ENCODE data around the gene RASL10A. TPM values are rescaled to one million over a fixed set of nuclear protein-coding genes. Genes with fewer than 3 reads are reported as not detected.

Gene RASL10A
- total RNA-seq, 1 donor = 0.21 TPM

- no peaks in the 10 kb centered on the region for H3K9me3 ChIP-seq (ENCODE audit: low read depth, low read length)
- no peaks in the 10 kb centered on the region for H3K4me1 ChIP-seq (ENCODE audit: insufficient read depth, low read length)
- H3K4me3 ChIP-seq (ENCODE audit: low read length) = no peak overlapping the region
- no peaks in the 10 kb centered on the region for H3K27me3 ChIP-seq (ENCODE audit: insufficient read depth, low read length)
Measured at GRCh38 chr22:29284196-29284595, 31.3 kb downstream of the RASL10A start.

- Histone ChIP-seq H3K4me3 (ENCODE audit: low read length) (no peak overlapping the region), H3K9me3 (ENCODE audit: low read depth, low read length) (no peaks in the 10 kb centered on the region), H3K4me1 (ENCODE audit: insufficient read depth, low read length) (peaks cover 6% of the 10 kb centered on the region), H3K27me3 (ENCODE audit: insufficient read depth, low read length) (no peaks in the 10 kb centered on the region)
Measured at GRCh38 chr22:29277927-29278326, 37.6 kb downstream of the RASL10A start.

GRCh38 chr22:29275819-29276565 lies 39.5 kb downstream of the RASL10A start:
- Histone ChIP-seq H3K4me1 (ENCODE audit: insufficient read depth, low read length) (peaks cover 18% of the 10 kb centered on the region), H3K27me3 (ENCODE audit: insufficient read depth, low read length) (no peaks in the 10 kb centered on the region)

GRCh38 chr22:29275167-29275566 lies 40.3 kb downstream of the RASL10A start:
- H3K4me3 ChIP-seq (ENCODE audit: low read length) = no peak overlapping the region
- peaks cover 25% of the 10 kb centered on the region for H3K4me1 ChIP-seq (ENCODE audit: insufficient read depth, low read length)
- no peaks in the 10 kb centered on the region for H3K9me3 ChIP-seq (ENCODE audit: low read depth, low read length)
- no peaks in the 10 kb centered on the region for H3K27me3 ChIP-seq (ENCODE audit: insufficient read depth, low read length)

More at GRCh38 chr22:29275819-29276565, 39.5 kb downstream of the RASL10A start:
- H3K4me3 ChIP-seq (ENCODE audit: low read length) = no peak overlapping the region
- H3K9me3 ChIP-seq (ENCODE audit: low read depth, low read length) = no peaks in the 10 kb centered on the region

GRCh38 chr22:29272624-29273023 lies 42.9 kb downstream of the RASL10A start:
- Histone ChIP-seq H3K4me3 (ENCODE audit: low read length) (no peak overlapping the region), H3K9me3 (ENCODE audit: low read depth, low read length) (no peaks in the 10 kb centered on the region), H3K4me1 (ENCODE audit: insufficient read depth, low read length) (peaks cover 39% of the 10 kb centered on the region), H3K27me3 (ENCODE audit: insufficient read depth, low read length) (no peaks in the 10 kb centered on the region)

- no peaks in the 10 kb centered on the region for H3K27me3 ChIP-seq (ENCODE audit: insufficient read depth, low read length)
- H3K4me3 ChIP-seq (ENCODE audit: low read length) = no peak overlapping the region
- H3K4me1 ChIP-seq (ENCODE audit: insufficient read depth, low read length) = peaks cover 46% of the 10 kb centered on the region
- no peaks in the 10 kb centered on the region for H3K9me3 ChIP-seq (ENCODE audit: low read depth, low read length)
Measured at GRCh38 chr22:29270475-29271271, 44.8 kb downstream of the RASL10A start.

- Histone ChIP-seq H3K4me1 (ENCODE audit: insufficient read depth, low read length) (peaks cover 46% of the 10 kb centered on the region), H3K9me3 (ENCODE audit: low read depth, low read length) (no peaks in the 10 kb centered on the region), H3K27me3 (ENCODE audit: insufficient read depth, low read length) (no peaks in the 10 kb centered on the region), H3K4me3 (ENCODE audit: low read length) (peak overlapping the region; percentile 95)
Measured at GRCh38 chr22:29269731-29270474, 45.6 kb downstream of the RASL10A start.

- Histone ChIP-seq H3K4me1 (ENCODE audit: insufficient read depth, low read length) (peaks cover 46% of the 10 kb centered on the region), H3K27me3 (ENCODE audit: insufficient read depth, low read length) (no peaks in the 10 kb centered on the region), H3K9me3 (ENCODE audit: low read depth, low read length) (no peaks in the 10 kb centered on the region), H3K4me3 (ENCODE audit: low read length) (peak overlapping the region; percentile 95)
Measured at GRCh38 chr22:29269230-29269604, 46.3 kb downstream of the RASL10A start.

- H3K9me3 ChIP-seq (ENCODE audit: low read depth, low read length) = no peaks in the 10 kb centered on the region
- no peaks in the 10 kb centered on the region for H3K27me3 ChIP-seq (ENCODE audit: insufficient read depth, low read length)
- H3K4me3 ChIP-seq (ENCODE audit: low read length) = peak overlapping the region; percentile 95
- H3K4me1 ChIP-seq (ENCODE audit: insufficient read depth, low read length) = peaks cover 46% of the 10 kb centered on the region
Measured at GRCh38 chr22:29268511-29269229, 46.8 kb downstream of the RASL10A start.

- Histone ChIP-seq H3K27me3 (ENCODE audit: insufficient read depth, low read length) (no peaks in the 10 kb centered on the region), H3K4me1 (ENCODE audit: insufficient read depth, low read length) (peaks cover 46% of the 10 kb centered on the region), H3K4me3 (ENCODE audit: low read length) (peak within 1 kb of the TSS; percentile 95), H3K9me3 (ENCODE audit: low read depth, low read length) (no peaks in the 10 kb centered on the region)
Measured at GRCh38 chr22:29267858-29268510, 47.5 kb downstream of the RASL10A start, which contains the start of the genes EWSR1 and RHBDD3. EWSR1 (plus strand) TSS chr22:29268268; CDS start chr22:29268337, 69 bp downstream. RHBDD3 (minus strand) TSS chr22:29267981; CDS start chr22:29265626, 2,355 bp downstream.

- Histone ChIP-seq H3K4me3 (ENCODE audit: low read length) (peak overlapping the region; percentile 95), H3K9me3 (ENCODE audit: low read depth, low read length) (no peaks in the 10 kb centered on the region), H3K4me1 (ENCODE audit: insufficient read depth, low read length) (peaks cover 46% of the 10 kb centered on the region), H3K27me3 (ENCODE audit: insufficient read depth, low read length) (no peaks in the 10 kb centered on the region)
Measured at GRCh38 chr22:29267462-29267857, 48.0 kb downstream of the RASL10A start.

GRCh38 chr22:29266564-29267461 lies 48.7 kb downstream of the RASL10A start:
- H3K4me1 ChIP-seq (ENCODE audit: insufficient read depth, low read length) = peaks cover 42% of the 10 kb centered on the region
- no peaks in the 10 kb centered on the region for H3K27me3 ChIP-seq (ENCODE audit: insufficient read depth, low read length)
- peak overlapping the region; percentile 95 for H3K4me3 ChIP-seq (ENCODE audit: low read length)
- H3K9me3 ChIP-seq (ENCODE audit: low read depth, low read length) = no peaks in the 10 kb centered on the region

- H3K9me3 ChIP-seq (ENCODE audit: low read depth, low read length) = no peaks in the 10 kb centered on the region
- H3K4me1 ChIP-seq (ENCODE audit: insufficient read depth, low read length) = peaks cover 33% of the 10 kb centered on the region
- no peaks in the 10 kb centered on the region for H3K27me3 ChIP-seq (ENCODE audit: insufficient read depth, low read length)
- H3K4me3 ChIP-seq (ENCODE audit: low read length) = no peak overlapping the region
Measured at GRCh38 chr22:29265929-29266328, 49.6 kb downstream of the RASL10A start.

Data from mononuclear cell (primary cell).